Ovary (tissue), 9 donors: ENCODE results near the gene EIF4G3. TPM values are rescaled to one million over a fixed set of nuclear protein-coding genes. Genes with fewer than 3 reads are reported as not detected.

Experiments used
- DNase-seq, 5 donors: peaks; one replicate each; pipeline ENCODE4 v3.0.0-alpha.2; 2019 to 2020
- H3K27ac ChIP-seq, 2 donors: fragments of 200-600 bp; one replicate each; pipeline versions ENCODE4 v1.5.1 to v1.8.0; 2019 to 2022
- H3K27me3 ChIP-seq: fragments of 200-600 bp; one replicate; pipeline ENCODE4 v1.8.0; 2022
- H3K36me3 ChIP-seq: fragments of 200-600 bp; sonication (generic); one replicate; pipeline ENCODE4 v1.5.1; 2019
- H3K4me1 ChIP-seq: one replicate; pipeline ENCODE4 v1.8.1; 2013; ENCODE audit warnings: mild to moderate bottlenecking, moderate library complexity; ENCODE audit not compliant: insufficient read depth
- H3K4me3 ChIP-seq: fragments of 200-600 bp; sonication (generic); one replicate; pipeline ENCODE4 v1.5.1; 2017
- H3K9me3 ChIP-seq, 2 donors: fragments of 200-600 bp in 1 of 2; sonication (generic) in 1 of 2; one replicate each; pipeline versions ENCODE4 v1.5.1 to v1.8.1; 2013 to 2019; ENCODE audit warnings: mild to moderate bottlenecking in 1 of 2, moderate library complexity in 1 of 2
- EP300 ChIP-seq: sonication (generic); formaldehyde crosslinking; IDR thresholded peaks from one replicate; pipeline ENCODE4 v1.6.1; 2017; ENCODE audit warnings: antibody characterized with exemption
- POLR2A ChIP-seq: fragments of 450-650 bp; IDR thresholded peaks from one replicate; pipeline ENCODE4 v1.6.1; 2017; ENCODE audit warnings: antibody characterized with exemption, mild to moderate bottlenecking, moderate library complexity
- WGBS, 3 donors: extraction: QIAGEN DNeasy Blood & Tissue Kit in 1 of 3; methylation state at CpG; one replicate each; pipeline versions ENCODE4 v1.1.5 to v1.1.7; 2013 to 2017; 5-methylcytosine and 5-hydroxymethylcytosine counted together
- intact Hi-C, 4 donors: fragments of 100-400 bp; cut with DNase I; formaldehyde crosslinking; loops; one replicate each; pipeline versions ENCODE4 v1.11.0 to v1.15.1; 2022 to 2023
- polyA plus RNA-seq, 2 donors: library from polyadenylated mRNA; stranded (reverse); fragments of 200-250 nt in 1 of 2; fragments of 350-450 nt in 1 of 2; fragmentation: Illumina TruSeq in 1 of 2; extraction: RNeasy Lipid Tissue Mini Kit (QIAGEN cat#74804) in 1 of 2; gene quantifications; one replicate each; pipeline ENCODE4 v1.2.3, GENCODE V29; 2013 to 2014
- total RNA-seq, 7 donors: library from RNA; depleted of rRNA in 2 of 7; stranded (reverse); fragments of >200 nt in 2 of 7; fragmentation: NEBNext Ultra II Directional in 3 of 7; extraction: Animal tissue kit (Norgen Biotek cat#: 25700) in 3 of 7; gene quantifications; one replicate each; pipeline versions ENCODE4 v1.1.0 to v1.2.4, GENCODE V29; 2016 to 2023
- TF ChIP-seq, protein P1 (sequence below), 3 donors: fragments of 450-650 bp in 2 of 3; fragments of 200-600 bp in 1 of 3; IDR thresholded peaks; one replicate each; pipeline versions ENCODE4 v1.5.1 to v1.8.0; 2016 to 2022; ENCODE audit warnings: antibody characterized with exemption in 3 of 3, mild to moderate bottlenecking in 1 of 3
- donor health status: DM: no; HTN: no; CAD: no; lungs with moderate emphysema.
- donor health status: DM: no; HTN: no; CAD: no.
- donor health status: Bipolar disorder and iron deficiency.
- donor health status: DM: yes; HTN: yes; CAD: no.
- donor health status: DM: no; HTN: no; CAD: no.
- donor health status: DM: yes; HTN: yes; CAD: no.

EIF4G3 gene
- total and polyA plus RNA-seq, 9 donors: 13.9 to 62.4 (median 39.4) TPM

DNA sequence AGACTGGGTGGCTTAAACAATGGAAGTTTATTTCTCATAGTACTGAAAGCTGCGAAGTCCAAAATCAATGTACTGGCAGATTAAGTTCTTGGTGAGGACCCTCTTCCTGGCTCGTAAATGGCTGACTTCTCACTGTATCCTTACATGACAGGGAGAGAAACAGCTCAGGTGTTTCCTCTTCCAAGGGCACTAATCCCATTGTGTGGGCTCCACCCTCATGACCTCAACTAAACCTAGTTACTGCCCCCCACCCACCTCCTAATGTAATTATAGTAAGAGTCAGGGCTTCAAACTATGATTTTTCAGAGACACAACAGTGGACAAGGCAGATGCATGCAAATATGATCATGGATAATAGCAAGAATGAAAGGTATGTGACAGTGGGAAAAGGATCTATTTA, 308.4 kb downstream of the EIF4G3 start:
- intact Hi-C loops: no loop called here
- H3K4me3 ChIP-seq: no peak overlapping the region
- no peaks in the 10 kb centered on the region for H3K4me1 ChIP-seq
- no peaks in the 10 kb centered on the region for H3K9me3 ChIP-seq
- no peak overlapping the region for H3K27ac ChIP-seq
- no peak for DNase-seq
- TF ChIP-seq, protein P1, sequence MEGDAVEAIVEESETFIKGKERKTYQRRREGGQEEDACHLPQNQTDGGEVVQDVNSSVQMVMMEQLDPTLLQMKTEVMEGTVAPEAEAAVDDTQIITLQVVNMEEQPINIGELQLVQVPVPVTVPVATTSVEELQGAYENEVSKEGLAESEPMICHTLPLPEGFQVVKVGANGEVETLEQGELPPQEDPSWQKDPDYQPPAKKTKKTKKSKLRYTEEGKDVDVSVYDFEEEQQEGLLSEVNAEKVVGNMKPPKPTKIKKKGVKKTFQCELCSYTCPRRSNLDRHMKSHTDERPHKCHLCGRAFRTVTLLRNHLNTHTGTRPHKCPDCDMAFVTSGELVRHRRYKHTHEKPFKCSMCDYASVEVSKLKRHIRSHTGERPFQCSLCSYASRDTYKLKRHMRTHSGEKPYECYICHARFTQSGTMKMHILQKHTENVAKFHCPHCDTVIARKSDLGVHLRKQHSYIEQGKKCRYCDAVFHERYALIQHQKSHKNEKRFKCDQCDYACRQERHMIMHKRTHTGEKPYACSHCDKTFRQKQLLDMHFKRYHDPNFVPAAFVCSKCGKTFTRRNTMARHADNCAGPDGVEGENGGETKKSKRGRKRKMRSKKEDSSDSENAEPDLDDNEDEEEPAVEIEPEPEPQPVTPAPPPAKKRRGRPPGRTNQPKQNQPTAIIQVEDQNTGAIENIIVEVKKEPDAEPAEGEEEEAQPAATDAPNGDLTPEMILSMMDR (IDR thresholded peaks at IDR 0.05): no peak
- no peak for TF ChIP-seq EP300
- TF ChIP-seq POLR2A: no peak
- H3K36me3 ChIP-seq: no peaks in the 10 kb centered on the region
- 95 to 100% (median 97%) methylated on average over 2 of the region's 2 CpGs for WGBS, 3 donors
- H3K27me3 ChIP-seq: no peaks in the 10 kb centered on the region

DNA sequence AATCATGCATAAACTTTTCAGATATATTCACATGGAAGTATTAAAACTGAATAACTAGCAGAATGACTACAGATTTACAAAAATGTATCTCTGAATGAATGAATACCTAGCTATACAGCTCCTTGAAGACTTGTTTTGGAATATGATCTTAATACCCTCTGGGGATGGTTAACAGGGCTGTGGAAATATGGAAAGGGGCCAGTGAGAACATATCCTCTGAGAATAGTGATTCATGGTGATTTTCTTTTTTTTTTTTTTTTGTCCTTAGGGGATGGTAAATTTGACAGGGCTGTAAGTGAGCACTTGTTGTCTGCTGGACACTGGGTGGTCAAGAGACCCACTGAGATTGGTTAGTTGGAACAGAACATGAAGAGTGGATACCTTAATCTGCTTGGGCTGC, 308.9 kb downstream of the EIF4G3 start:
- Histone ChIP-seq H3K4me3 (no peak overlapping the region), H3K27ac (no peak overlapping the region), H3K9me3 (no peaks in the 10 kb centered on the region), H3K36me3 (no peaks in the 10 kb centered on the region), H3K4me1 (no peaks in the 10 kb centered on the region), H3K27me3 (no peaks in the 10 kb centered on the region)
- TF ChIP-seq EP300 (no peak), POLR2A (no peak)
- TF ChIP-seq, protein P1 (IDR thresholded peaks at IDR 0.05): no peak
- intact Hi-C loops: no loop called here
- DNase-seq: no peak

- Histone ChIP-seq H3K4me1 (no peaks in the 10 kb centered on the region), H3K27ac (no peak overlapping the region), H3K9me3 (no peaks in the 10 kb centered on the region), H3K27me3 (no peaks in the 10 kb centered on the region), H3K4me3 (no peak overlapping the region), H3K36me3 (no peaks in the 10 kb centered on the region)
- intact Hi-C loops: no loop called here
- TF ChIP-seq, protein P1 (IDR thresholded peaks at IDR 0.05): no peak
- TF ChIP-seq POLR2A: no peak
- no peak for TF ChIP-seq EP300
- WGBS, 3 donors: 11 to 48% (median 39%) methylated on average over 1 of the region's 1 CpG
- DNase-seq: no peak
These were observed 309.6 kb downstream of the EIF4G3 start for GRCh38 chr1:20867062-20867461.

DNA sequence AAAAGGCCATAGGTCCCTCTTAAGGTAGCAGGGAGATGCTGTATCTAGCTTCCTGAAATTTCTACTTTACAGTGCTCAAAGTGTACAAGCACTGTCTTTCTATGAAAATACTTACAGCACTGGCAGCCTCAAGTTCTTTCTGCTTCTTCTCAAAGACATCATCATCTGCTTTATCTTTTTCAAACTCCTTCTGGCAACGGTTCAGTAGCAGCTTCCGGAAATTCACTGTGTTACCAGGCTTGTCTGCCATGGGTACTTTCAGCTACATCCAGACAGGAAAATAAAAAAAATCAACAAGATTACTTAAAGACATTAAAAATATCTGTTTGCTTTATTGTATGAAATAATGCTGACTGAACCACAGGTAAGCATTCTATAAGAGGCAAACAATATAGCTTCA, 311.7 kb downstream of the EIF4G3 start:
- H3K36me3 ChIP-seq: no peaks in the 10 kb centered on the region

More for the DNA sequence above, 311.7 kb downstream of the EIF4G3 start:
- Histone ChIP-seq H3K4me1 (no peaks in the 10 kb centered on the region), H3K4me3 (no peak overlapping the region), H3K9me3 (no peaks in the 10 kb centered on the region), H3K27ac (no peak overlapping the region), H3K27me3 (no peaks in the 10 kb centered on the region)
- 59 to 70% (median 61%) methylated on average over 2 of the region's 2 CpGs for WGBS, 3 donors
- intact Hi-C loops: no loop called here
- no peak for DNase-seq
- no peak for TF ChIP-seq POLR2A
- TF ChIP-seq EP300: no peak
- TF ChIP-seq, protein P1 (IDR thresholded peaks at IDR 0.05): no peak
